Measurements from ENCODE around the gene ZER1.
A peak's percentile ranks its signal among the peaks of the same experiment; 100 is the strongest.

Gene ZER1

GRCh38 chr9:128685636-128686489, 85.9 kb downstream of the ZER1 start:
- DNase-seq (ENCODE audit: low read depth): no peak
- no peak overlapping the region for H3K4me3 ChIP-seq (ENCODE audit: low read length)

GRCh38 chr9:128684325-128685199, 87.2 kb downstream of the ZER1 start:
- no peaks in the 10 kb centered on the region for H3K27me3 ChIP-seq (replicated peaks; ENCODE audit: control insufficient read depth, insufficient read depth, low read length)
- peaks cover 29% of the 10 kb centered on the region for H3K4me1 ChIP-seq (ENCODE audit: control insufficient read depth, insufficient read depth, low read length)
- peak overlapping the region; percentile 91 for H3K9ac ChIP-seq (ENCODE audit: low read length)
- no peaks in the 10 kb centered on the region for H3K36me3 ChIP-seq (ENCODE audit: control insufficient read depth, insufficient read depth, low read length, severe bottlenecking)
- no peaks in the 10 kb centered on the region for H3K9me3 ChIP-seq (ENCODE audit: control insufficient read depth, low read length)
- peak; percentile 73 for DNase-seq (ENCODE audit: low read depth)
- peak overlapping the region; percentile 92 for H3K4me3 ChIP-seq (ENCODE audit: low read length)

More at GRCh38 chr9:128685636-128686489, 85.9 kb downstream of the ZER1 start:
- Histone ChIP-seq H3K9ac (ENCODE audit: low read length) (no peak overlapping the region), H3K4me1 (ENCODE audit: control insufficient read depth, insufficient read depth, low read length) (peaks cover 31% of the 10 kb centered on the region), H3K27me3 (replicated peaks; ENCODE audit: control insufficient read depth, insufficient read depth, low read length) (no peaks in the 10 kb centered on the region), H3K36me3 (ENCODE audit: control insufficient read depth, insufficient read depth, low read length, severe bottlenecking) (no peaks in the 10 kb centered on the region), H3K9me3 (ENCODE audit: control insufficient read depth, low read length) (no peaks in the 10 kb centered on the region)

GRCh38 chr9:128684065-128684324, 87.7 kb downstream of the ZER1 start:
- DNase-seq (ENCODE audit: low read depth): no peak
- Histone ChIP-seq H3K36me3 (ENCODE audit: control insufficient read depth, insufficient read depth, low read length, severe bottlenecking) (no peaks in the 10 kb centered on the region), H3K9me3 (ENCODE audit: control insufficient read depth, low read length) (no peaks in the 10 kb centered on the region), H3K4me3 (ENCODE audit: low read length) (peak overlapping the region; percentile 92), H3K9ac (ENCODE audit: low read length) (peak overlapping the region; percentile 91), H3K27me3 (replicated peaks; ENCODE audit: control insufficient read depth, insufficient read depth, low read length) (no peaks in the 10 kb centered on the region), H3K4me1 (ENCODE audit: control insufficient read depth, insufficient read depth, low read length) (peaks cover 29% of the 10 kb centered on the region)

GRCh38 chr9:128683340-128684064, 88.2 kb downstream of the ZER1 start:
- H3K9me3 ChIP-seq (ENCODE audit: control insufficient read depth, low read length): no peaks in the 10 kb centered on the region
- H3K27me3 ChIP-seq (replicated peaks; ENCODE audit: control insufficient read depth, insufficient read depth, low read length): no peaks in the 10 kb centered on the region
- peak; percentile 73 for DNase-seq (ENCODE audit: low read depth)
- peaks cover 29% of the 10 kb centered on the region for H3K4me1 ChIP-seq (ENCODE audit: control insufficient read depth, insufficient read depth, low read length)
- H3K9ac ChIP-seq (ENCODE audit: low read length): peak overlapping the region; percentile 91
- no peaks in the 10 kb centered on the region for H3K36me3 ChIP-seq (ENCODE audit: control insufficient read depth, insufficient read depth, low read length, severe bottlenecking)
- H3K4me3 ChIP-seq (ENCODE audit: low read length): peak overlapping the region; percentile 92

Data from adipocyte (in vitro differentiated cells).